ENCODE data around the gene GARNL3. TPM values are rescaled to one million over a fixed set of nuclear protein-coding genes. Genes with fewer than 3 reads are reported as not detected.

GARNL3 gene
- total and polyA plus RNA-seq, 12 donors = 12.2 to 43.2 (median 28.6) TPM

- intact Hi-C loops (cut with DNase I) = no loop called here
- DNase-seq = peak in 3 of 7 donors; percentile 10 to 39 (median 16)
- WGBS, 4 donors = 81 to 92% (median 91%) methylated on average over 11 of the region's 11 CpGs
Measured at GRCh38 chr9:127384016-127384730, 119.6 kb downstream of the GARNL3 start.

GRCh38 chr9:127384901-127385300 is 120.3 kb downstream of the GARNL3 start:
- no peaks in the 10 kb centered on the region for H3K36me3 ChIP-seq (replicated peaks in 1 of 2)
- H3K9me3 ChIP-seq (replicated peaks in 1 of 3) = no peaks in the 10 kb centered on the region
- 83 to 94% (median 91%) methylated on average over 13 of the region's 13 CpGs for WGBS, 4 donors
- intact Hi-C loops (cut with DNase I) = no loop called here
- TF ChIP-seq POLR2A (IDR thresholded peaks at IDR 0.05) = no peak
- TF ChIP-seq CTCF (IDR thresholded peaks at IDR 0.05) = no peak
- peak in 3 of 7 donors; percentile 11 to 43 (median 16) for DNase-seq
- no peak overlapping the region for H3K4me3 ChIP-seq
- H3K27ac ChIP-seq = no peak overlapping the region
- no peaks in the 10 kb centered on the region for H3K27me3 ChIP-seq
- H3K4me1 ChIP-seq (replicated peaks in 1 of 2) = peaks cover 12 to 23% of the 10 kb centered on the region in 2 donors

More at GRCh38 chr9:127384016-127384730, 119.6 kb downstream of the GARNL3 start:
- H3K36me3 ChIP-seq (replicated peaks in 1 of 2) = no peaks in the 10 kb centered on the region
- H3K27me3 ChIP-seq = no peaks in the 10 kb centered on the region
- H3K4me1 ChIP-seq (replicated peaks in 1 of 2) = peaks cover 12 to 16% of the 10 kb centered on the region in 2 donors
- no peaks in the 10 kb centered on the region for H3K9me3 ChIP-seq (replicated peaks in 1 of 3)
- TF ChIP-seq CTCF (IDR thresholded peaks at IDR 0.05) (no peak), POLR2A (IDR thresholded peaks at IDR 0.05) (no peak)
- H3K27ac ChIP-seq = no peak overlapping the region
- H3K4me3 ChIP-seq = no peak overlapping the region

- H3K36me3 ChIP-seq (replicated peaks in 1 of 2) = peaks cover 0 to 4% of the 10 kb centered on the region in 2 donors
- intact Hi-C loops (cut with DNase I) = no loop called here
- no peak overlapping the region for H3K27ac ChIP-seq
- no peak overlapping the region for H3K4me3 ChIP-seq
- DNase-seq = peak in 3 of 7 donors; percentile 6 to 7 (median 7)
- WGBS, 4 donors = 79 to 95% (median 85%) methylated on average over 4 of the region's 4 CpGs
- H3K4me1 ChIP-seq (replicated peaks in 1 of 2) = peaks cover 12 to 23% of the 10 kb centered on the region in 2 donors
- H3K27me3 ChIP-seq = no peaks in the 10 kb centered on the region
- TF ChIP-seq CTCF (IDR thresholded peaks at IDR 0.05) (no peak), POLR2A (IDR thresholded peaks at IDR 0.05) (no peak)
- H3K9me3 ChIP-seq (replicated peaks in 1 of 3) = no peaks in the 10 kb centered on the region
Measured at GRCh38 chr9:127386249-127386648, 121.7 kb downstream of the GARNL3 start.

GRCh38 chr9:127386981-127387380 is 122.4 kb downstream of the GARNL3 start:
- Histone ChIP-seq H3K27ac (no peak overlapping the region), H3K27me3 (no peaks in the 10 kb centered on the region), H3K4me3 (no peak overlapping the region), H3K9me3 (replicated peaks in 1 of 3) (no peaks in the 10 kb centered on the region), H3K36me3 (replicated peaks in 1 of 2) (peaks cover 0 to 4% of the 10 kb centered on the region in 2 donors), H3K4me1 (replicated peaks in 1 of 2) (peaks cover 12 to 23% of the 10 kb centered on the region in 2 donors)
- no peak for TF ChIP-seq CTCF (IDR thresholded peaks at IDR 0.05)
- no peak for TF ChIP-seq POLR2A (IDR thresholded peaks at IDR 0.05)
- intact Hi-C loops (cut with DNase I) = no loop called here
- DNase-seq = peak in 3 of 7 donors; percentile 13 to 46 (median 20)
- 92 to 100% (median 95%) methylated on average over 10 of the region's 10 CpGs for WGBS, 4 donors
